ENCODE data around the gene TMEM129.

TMEM129 gene

GRCh38 chr4:1739358-1739757, 18.2 kb upstream of the TMEM129 start:
- H3K27ac Mint-ChIP-seq = no peak overlapping the region
- no peaks in the 10 kb centered on the region for H3K4me1 Mint-ChIP-seq (ENCODE audit: low read depth)
- H3K9me3 Mint-ChIP-seq (ENCODE audit: low read depth) = no peaks in the 10 kb centered on the region
- peaks cover 9% of the 10 kb centered on the region for H3K36me3 Mint-ChIP-seq
- no peak overlapping the region for H3K4me3 Mint-ChIP-seq
- no peaks in the 10 kb centered on the region for H3K27me3 Mint-ChIP-seq

- H3K27ac Mint-ChIP-seq = no peak overlapping the region
- peaks cover 9% of the 10 kb centered on the region for H3K36me3 Mint-ChIP-seq
- H3K4me3 Mint-ChIP-seq = no peak overlapping the region
- H3K9me3 Mint-ChIP-seq (ENCODE audit: low read depth) = no peaks in the 10 kb centered on the region
- no peaks in the 10 kb centered on the region for H3K4me1 Mint-ChIP-seq (ENCODE audit: low read depth)
- H3K27me3 Mint-ChIP-seq = no peaks in the 10 kb centered on the region
Observed at GRCh38 chr4:1738410-1738809, 17.3 kb upstream of the TMEM129 start.

- no peak overlapping the region for H3K27ac Mint-ChIP-seq
- H3K4me3 Mint-ChIP-seq = no peak overlapping the region
- H3K36me3 Mint-ChIP-seq = peaks cover 9% of the 10 kb centered on the region
- H3K27me3 Mint-ChIP-seq = no peaks in the 10 kb centered on the region
- H3K9me3 Mint-ChIP-seq (ENCODE audit: low read depth) = no peaks in the 10 kb centered on the region
- no peaks in the 10 kb centered on the region for H3K4me1 Mint-ChIP-seq (ENCODE audit: low read depth)
Observed at GRCh38 chr4:1737666-1738065, 16.5 kb upstream of the TMEM129 start.

GRCh38 chr4:1736812-1737211, 15.7 kb upstream of the TMEM129 start:
- Mint-ChIP-seq H3K36me3 (peaks cover 9% of the 10 kb centered on the region), H3K27ac (no peak overlapping the region), H3K27me3 (no peaks in the 10 kb centered on the region), H3K9me3 (ENCODE audit: low read depth) (no peaks in the 10 kb centered on the region), H3K4me3 (no peak overlapping the region), H3K4me1 (ENCODE audit: low read depth) (no peaks in the 10 kb centered on the region)

- no peak overlapping the region for H3K27ac Mint-ChIP-seq
- peaks cover 8% of the 10 kb centered on the region for H3K4me1 Mint-ChIP-seq (ENCODE audit: low read depth)
- no peaks in the 10 kb centered on the region for H3K9me3 Mint-ChIP-seq (ENCODE audit: low read depth)
- H3K27me3 Mint-ChIP-seq = no peaks in the 10 kb centered on the region
- peaks cover 9% of the 10 kb centered on the region for H3K36me3 Mint-ChIP-seq
- H3K4me3 Mint-ChIP-seq = no peak overlapping the region
Observed at GRCh38 chr4:1735215-1735614, 14.1 kb upstream of the TMEM129 start.

- Mint-ChIP-seq H3K9me3 (ENCODE audit: low read depth) (no peaks in the 10 kb centered on the region), H3K4me1 (ENCODE audit: low read depth) (peaks cover 17% of the 10 kb centered on the region), H3K36me3 (peaks cover 1% of the 10 kb centered on the region), H3K27ac (no peak overlapping the region), H3K27me3 (no peaks in the 10 kb centered on the region), H3K4me3 (no peak overlapping the region)
Observed at GRCh38 chr4:1732911-1733310, 11.8 kb upstream of the TMEM129 start.

GRCh38 chr4:1731180-1731579, 10.1 kb upstream of the TMEM129 start:
- peaks cover 26% of the 10 kb centered on the region for H3K4me1 Mint-ChIP-seq (ENCODE audit: low read depth)
- peaks cover 4% of the 10 kb centered on the region for H3K36me3 Mint-ChIP-seq
- no peak overlapping the region for H3K27ac Mint-ChIP-seq
- H3K9me3 Mint-ChIP-seq (ENCODE audit: low read depth) = no peaks in the 10 kb centered on the region
- no peak overlapping the region for H3K4me3 Mint-ChIP-seq
- H3K27me3 Mint-ChIP-seq = no peaks in the 10 kb centered on the region

- no peak overlapping the region for H3K27ac Mint-ChIP-seq
- no peaks in the 10 kb centered on the region for H3K9me3 Mint-ChIP-seq (ENCODE audit: low read depth)
- peaks cover 30% of the 10 kb centered on the region for H3K4me1 Mint-ChIP-seq (ENCODE audit: low read depth)
- H3K27me3 Mint-ChIP-seq = no peaks in the 10 kb centered on the region
- H3K36me3 Mint-ChIP-seq = peaks cover 4% of the 10 kb centered on the region
- H3K4me3 Mint-ChIP-seq = no peak overlapping the region
Observed at GRCh38 chr4:1730532-1731135, 9.5 kb upstream of the TMEM129 start.

- peaks cover 47% of the 10 kb centered on the region for H3K4me1 Mint-ChIP-seq (ENCODE audit: low read depth)
- H3K27me3 Mint-ChIP-seq = no peaks in the 10 kb centered on the region
- no peak overlapping the region for H3K4me3 Mint-ChIP-seq
- H3K36me3 Mint-ChIP-seq = peaks cover 5% of the 10 kb centered on the region
- no peaks in the 10 kb centered on the region for H3K9me3 Mint-ChIP-seq (ENCODE audit: low read depth)
- no peak overlapping the region for H3K27ac Mint-ChIP-seq
Observed at GRCh38 chr4:1728061-1728980, 7.2 kb upstream of the TMEM129 start.

GRCh38 chr4:1727117-1728031, 6.3 kb upstream of the TMEM129 start:
- no peaks in the 10 kb centered on the region for H3K9me3 Mint-ChIP-seq (ENCODE audit: low read depth)
- peaks cover 56% of the 10 kb centered on the region for H3K4me1 Mint-ChIP-seq (ENCODE audit: low read depth)
- no peaks in the 10 kb centered on the region for H3K27me3 Mint-ChIP-seq
- H3K27ac Mint-ChIP-seq = no peak overlapping the region
- H3K4me3 Mint-ChIP-seq = no peak overlapping the region
- H3K36me3 Mint-ChIP-seq = peaks cover 9% of the 10 kb centered on the region

- peaks cover 9% of the 10 kb centered on the region for H3K36me3 Mint-ChIP-seq
- peak overlapping the region; percentile 70 for H3K27ac Mint-ChIP-seq
- peaks cover 58% of the 10 kb centered on the region for H3K4me1 Mint-ChIP-seq (ENCODE audit: low read depth)
- no peaks in the 10 kb centered on the region for H3K9me3 Mint-ChIP-seq (ENCODE audit: low read depth)
- H3K27me3 Mint-ChIP-seq = no peaks in the 10 kb centered on the region
- H3K4me3 Mint-ChIP-seq = peak overlapping the region; percentile 72
Observed at GRCh38 chr4:1726146-1726934, 5.2 kb upstream of the TMEM129 start.

- Mint-ChIP-seq H3K27me3 (no peaks in the 10 kb centered on the region), H3K9me3 (ENCODE audit: low read depth) (no peaks in the 10 kb centered on the region), H3K36me3 (peaks cover 9% of the 10 kb centered on the region), H3K4me1 (ENCODE audit: low read depth) (peaks cover 54% of the 10 kb centered on the region), H3K27ac (peak overlapping the region; percentile 76), H3K4me3 (peak overlapping the region; percentile 95)
Observed at GRCh38 chr4:1725521-1725920, 4.4 kb upstream of the TMEM129 start.

GRCh38 chr4:1723131-1723801, 2.1 kb upstream of the TMEM129 start:
- H3K27me3 Mint-ChIP-seq = no peaks in the 10 kb centered on the region
- H3K4me1 Mint-ChIP-seq (ENCODE audit: low read depth) = peaks cover 57% of the 10 kb centered on the region
- peaks cover 9% of the 10 kb centered on the region for H3K36me3 Mint-ChIP-seq
- no peaks in the 10 kb centered on the region for H3K9me3 Mint-ChIP-seq (ENCODE audit: low read depth)
- H3K4me3 Mint-ChIP-seq = peak overlapping the region; percentile 95
- peak overlapping the region; percentile 99 for H3K27ac Mint-ChIP-seq

All from activated naive CD8-positive, alpha-beta T cell (primary cell).